Neural cell (in vitro differentiated cells): ENCODE measurements around the gene RIPPLY2. TPM values are rescaled to one million over a fixed set of nuclear protein-coding genes. Genes with fewer than 3 reads are reported as not detected.

Source experiments
- H2AFZ ChIP-seq: fragments of 200-600, 300-800 bp; sonication (generic), shearing (Covaris generic); 2 replicates; pipeline ENCODE4 v1.6.0; 2014; ENCODE audit warnings: low read depth, mild to moderate bottlenecking, antibody characterized with exemption, low read length, moderate library complexity
- H3F3A ChIP-seq: fragments of 200-600 bp; shearing (Covaris generic); 2 replicates; pipeline ENCODE4 v1.6.1; 2016; ENCODE audit warnings: mild to moderate bottlenecking, moderate library complexity, mixed read lengths, antibody characterized with exemption, low read length; ENCODE audit not compliant: insufficient read depth, poor library complexity, severe bottlenecking
- H3K27ac ChIP-seq: fragments of 200-600, 300-800 bp; sonication (generic), shearing (Covaris generic); 2 replicates; pipeline ENCODE4 v1.5.1; 2014; ENCODE audit warnings: mild to moderate bottlenecking, low read length, moderate library complexity
- H3K27me3 ChIP-seq: fragments of 300-800, 200-600 bp; sonication (generic), shearing (Covaris generic); 2 replicates; pipeline ENCODE4 v1.6.0; 2014; ENCODE audit warnings: mild to moderate bottlenecking, low read depth, low read length, moderate library complexity; ENCODE audit not compliant: insufficient read depth
- H3K36me3 ChIP-seq: fragments of 300-800, 200-600 bp; sonication (generic), shearing (Covaris generic); 2 replicates; pipeline ENCODE4 v1.5.1; 2014; ENCODE audit warnings: mild to moderate bottlenecking, antibody characterized with exemption, low read length, moderate library complexity; ENCODE audit not compliant: insufficient read depth
- H3K4me2 ChIP-seq: fragments of 300-800, 200-600 bp; sonication (generic), shearing (Covaris generic); 2 replicates; pipeline ENCODE4 v1.6.0; 2014; ENCODE audit warnings: mild to moderate bottlenecking, low read length
- H3K4me3 ChIP-seq: fragments of 300-800, 200-600 bp; sonication (generic), shearing (Covaris generic); 2 replicates; pipeline ENCODE4 v1.5.1; 2014; ENCODE audit warnings: mild to moderate bottlenecking, low read length, moderate library complexity
- H3K79me2 ChIP-seq: fragments of 200-600 bp; shearing (Covaris generic); replicated peaks from 2 replicates; pipeline ENCODE4 v1.6.0; 2014; ENCODE audit warnings: mild to moderate bottlenecking, low read length, moderate library complexity; ENCODE audit not compliant: insufficient read depth
- H3K9ac ChIP-seq: fragments of 300-800, 200-600 bp; sonication (generic), shearing (Covaris generic); 2 replicates; pipeline ENCODE4 v1.6.1; 2016; ENCODE audit warnings: mild to moderate bottlenecking, low read length, mixed read lengths
- H3K9me2 ChIP-seq: fragments of 200-600 bp; shearing (Covaris generic); 2 replicates; pipeline ENCODE4 v1.6.1; 2016; ENCODE audit warnings: mild to moderate bottlenecking, low read length, mixed read lengths; ENCODE audit not compliant: insufficient read depth
- H3K9me3 ChIP-seq: fragments of 200-600, 300-800 bp; sonication (generic), shearing (Covaris generic); 2 replicates; pipeline ENCODE4 v1.6.1; 2016; ENCODE audit warnings: mild to moderate bottlenecking, mixed run types, low read length, moderate library complexity, mixed read lengths
- H4K20me1 ChIP-seq: fragments of 200-600 bp; shearing (Covaris generic); 2 replicates; pipeline ENCODE4 v1.6.1; 2016; ENCODE audit warnings: mild to moderate bottlenecking, mixed run types; ENCODE audit not compliant: insufficient read depth
- CTCF ChIP-seq: fragments of 450-650 bp; IDR thresholded peaks from 2 replicates; pipeline ENCODE4 v1.5.1; 2014; ENCODE audit warnings: antibody characterized with exemption, mild to moderate bottlenecking, moderate library complexity; ENCODE audit not compliant: poor library complexity, severe bottlenecking
- EP300 ChIP-seq: fragments of 450-650 bp; conservative IDR thresholded peaks from 2 replicates; pipeline ENCODE4 v1.6.1; 2014; ENCODE audit warnings: antibody characterized with exemption, mild to moderate bottlenecking, moderate library complexity; ENCODE audit not compliant: poor library complexity, severe bottlenecking
- EZH2 ChIP-seq: fragments of 200-600, 300-800 bp; shearing (Covaris generic), sonication (generic); IDR thresholded peaks from 2 replicates; pipeline ENCODE4 v1.6.1; 2014; ENCODE audit warnings: antibody characterized with exemption, low read length, borderline replicate concordance, mild to moderate bottlenecking; ENCODE audit not compliant: insufficient read depth, poor library complexity, severe bottlenecking
- MXI1 ChIP-seq: fragments of 450-650 bp; conservative IDR thresholded peaks from 2 replicates; pipeline ENCODE4 v1.6.1; 2014; ENCODE audit warnings: antibody characterized with exemption, mild to moderate bottlenecking; ENCODE audit not compliant: poor library complexity, severe bottlenecking
- POLR2AphosphoS5 ChIP-seq: IDR thresholded peaks from 2 replicates; pipeline ENCODE4 v1.6.1; 2012
- RAD21 ChIP-seq: fragments of 450-650 bp; conservative IDR thresholded peaks from 2 replicates; pipeline ENCODE4 v1.6.1; 2014; ENCODE audit warnings: antibody characterized with exemption, mild to moderate bottlenecking, moderate library complexity
- REST ChIP-seq: IDR thresholded peaks from 2 replicates; pipeline ENCODE4 v1.6.1; 2012; ENCODE audit warnings: borderline replicate concordance
- SMC3 ChIP-seq: fragments of 450-650 bp; conservative IDR thresholded peaks from 2 replicates; pipeline ENCODE4 v1.6.1; 2014; ENCODE audit warnings: antibody characterized with exemption, mild to moderate bottlenecking, moderate library complexity; ENCODE audit not compliant: poor library complexity
- TAF1 ChIP-seq: IDR thresholded peaks from 2 replicates; pipeline ENCODE4 v1.6.1; 2012; ENCODE audit warnings: low read depth
- polyA plus RNA-seq: library from polyadenylated mRNA; depleted of rRNA; stranded (reverse); fragments of >200 nt; gene quantifications from 2 replicates; pipeline ENCODE4 v1.2.3, GENCODE V29; 2014

Gene RIPPLY2
- polyA plus RNA-seq, 1 donor from 2014 or later = 3.5 TPM

DNA sequence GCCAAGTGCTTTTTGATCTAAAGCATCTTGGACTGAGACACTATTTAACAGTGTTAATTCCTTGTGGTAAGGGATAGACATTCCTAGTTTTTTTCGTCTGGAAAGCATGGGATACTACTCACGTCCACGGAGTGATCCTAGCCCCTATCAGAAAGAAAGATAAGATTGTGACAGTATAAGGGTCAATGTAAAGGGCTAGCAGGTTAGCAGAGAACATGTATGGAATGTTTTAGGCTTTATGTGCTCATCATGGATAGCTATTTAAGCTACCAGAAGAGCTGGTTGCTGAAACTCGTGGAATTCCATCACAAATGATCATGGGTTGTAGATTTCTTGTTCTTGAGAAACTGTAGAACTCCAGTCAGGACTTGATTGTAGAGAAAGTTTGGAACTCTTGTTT is 38.4 kb downstream of the RIPPLY2 start:
- H3K36me3 ChIP-seq = peaks cover 3% of the 10 kb centered on the region
- no peak for TF ChIP-seq POLR2AphosphoS5
- TF ChIP-seq EP300 = no peak
- TF ChIP-seq EZH2 = no peak
- TF ChIP-seq MXI1 = no peak
- TF ChIP-seq REST = no peak
- TF ChIP-seq RAD21 = no peak
- TF ChIP-seq TAF1 = no peak
- no peak for TF ChIP-seq CTCF
- no peak for TF ChIP-seq SMC3
- no peaks in the 10 kb centered on the region for H3K9me2 ChIP-seq
- no peak overlapping the region for H3K4me2 ChIP-seq
- H3F3A ChIP-seq = no peaks in the 10 kb centered on the region
- H3K9me3 ChIP-seq = no peaks in the 10 kb centered on the region
- H3K79me2 ChIP-seq = no peaks in the 10 kb centered on the region
- no peak overlapping the region for H2AFZ ChIP-seq
- no peak overlapping the region for H3K4me3 ChIP-seq
- H3K27me3 ChIP-seq = no peaks in the 10 kb centered on the region
- no peak overlapping the region for H3K9ac ChIP-seq
- no peaks in the 10 kb centered on the region for H4K20me1 ChIP-seq
- no peak overlapping the region for H3K27ac ChIP-seq

GRCh38 chr6:83893024-83893423 is 39.9 kb downstream of the RIPPLY2 start:
- no peak overlapping the region for H3K4me2 ChIP-seq
- no peaks in the 10 kb centered on the region for H3K9me2 ChIP-seq
- no peaks in the 10 kb centered on the region for H3F3A ChIP-seq

More at GRCh38 chr6:83893024-83893423, 39.9 kb downstream of the RIPPLY2 start:
- H3K27me3 ChIP-seq = no peaks in the 10 kb centered on the region
- no peaks in the 10 kb centered on the region for H3K9me3 ChIP-seq
- H3K4me3 ChIP-seq = no peak overlapping the region
- no peak overlapping the region for H3K9ac ChIP-seq
- peaks cover 3% of the 10 kb centered on the region for H3K36me3 ChIP-seq
- H3K27ac ChIP-seq = no peak overlapping the region
- no peak overlapping the region for H2AFZ ChIP-seq
- TF ChIP-seq CTCF = no peak
- TF ChIP-seq REST = no peak
- TF ChIP-seq RAD21 = no peak
- no peak for TF ChIP-seq POLR2AphosphoS5
- TF ChIP-seq MXI1 = no peak
- no peak for TF ChIP-seq EZH2
- TF ChIP-seq EP300 = no peak
- no peak for TF ChIP-seq SMC3
- no peak for TF ChIP-seq TAF1
- H3K79me2 ChIP-seq = no peaks in the 10 kb centered on the region
- no peaks in the 10 kb centered on the region for H4K20me1 ChIP-seq
